Glomerular visceral epithelial cell (primary cell): Measurements from ENCODE around the gene ADGRG1.

Experiments
- DNase-seq: peaks from one replicate; pipeline ENCODE4 v3.0.0-alpha.2; 2016; ENCODE audit errors: extremely low spot score

ADGRG1 gene

DNA sequence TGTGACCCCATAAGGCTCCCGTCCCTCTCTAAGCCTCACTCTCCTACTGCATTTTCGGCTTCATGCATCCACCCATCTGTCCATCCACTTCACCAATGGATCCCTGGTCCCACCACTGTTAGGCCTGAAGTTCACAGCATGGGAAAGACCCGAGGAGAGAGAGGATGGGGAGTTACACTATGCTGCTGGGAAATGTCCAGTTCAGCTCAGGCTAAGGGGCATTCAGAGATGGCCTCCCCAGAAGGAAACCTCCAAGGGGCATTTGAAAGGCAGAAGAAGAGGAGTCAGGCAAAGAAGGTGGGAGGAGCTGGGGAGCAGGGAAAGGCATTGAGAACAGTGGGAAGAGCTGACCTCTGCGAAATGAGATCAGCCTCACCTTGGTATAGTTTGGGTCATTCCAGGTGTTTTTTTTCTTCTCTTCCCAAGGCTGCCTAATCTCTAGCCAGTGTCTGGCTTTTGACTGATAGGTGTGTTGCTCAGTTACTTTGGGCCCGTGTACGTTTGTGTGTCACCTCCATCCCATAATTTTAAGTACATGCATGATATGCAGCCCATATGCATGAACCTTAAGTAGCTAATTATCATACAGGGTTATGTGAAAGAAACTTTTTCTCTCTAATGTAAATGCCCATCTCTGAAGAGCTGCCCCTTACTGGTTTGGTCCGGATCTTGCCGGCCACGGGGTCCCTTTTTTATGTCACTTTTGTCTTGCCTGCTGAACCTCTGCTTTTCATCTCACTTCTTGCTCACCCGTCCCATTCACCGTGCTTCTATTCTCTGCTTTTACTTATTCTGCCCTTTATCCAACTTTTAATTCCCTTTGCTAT, 54.6 kb downstream of the ADGRG1 start:
- no peak for DNase-seq

DNA sequence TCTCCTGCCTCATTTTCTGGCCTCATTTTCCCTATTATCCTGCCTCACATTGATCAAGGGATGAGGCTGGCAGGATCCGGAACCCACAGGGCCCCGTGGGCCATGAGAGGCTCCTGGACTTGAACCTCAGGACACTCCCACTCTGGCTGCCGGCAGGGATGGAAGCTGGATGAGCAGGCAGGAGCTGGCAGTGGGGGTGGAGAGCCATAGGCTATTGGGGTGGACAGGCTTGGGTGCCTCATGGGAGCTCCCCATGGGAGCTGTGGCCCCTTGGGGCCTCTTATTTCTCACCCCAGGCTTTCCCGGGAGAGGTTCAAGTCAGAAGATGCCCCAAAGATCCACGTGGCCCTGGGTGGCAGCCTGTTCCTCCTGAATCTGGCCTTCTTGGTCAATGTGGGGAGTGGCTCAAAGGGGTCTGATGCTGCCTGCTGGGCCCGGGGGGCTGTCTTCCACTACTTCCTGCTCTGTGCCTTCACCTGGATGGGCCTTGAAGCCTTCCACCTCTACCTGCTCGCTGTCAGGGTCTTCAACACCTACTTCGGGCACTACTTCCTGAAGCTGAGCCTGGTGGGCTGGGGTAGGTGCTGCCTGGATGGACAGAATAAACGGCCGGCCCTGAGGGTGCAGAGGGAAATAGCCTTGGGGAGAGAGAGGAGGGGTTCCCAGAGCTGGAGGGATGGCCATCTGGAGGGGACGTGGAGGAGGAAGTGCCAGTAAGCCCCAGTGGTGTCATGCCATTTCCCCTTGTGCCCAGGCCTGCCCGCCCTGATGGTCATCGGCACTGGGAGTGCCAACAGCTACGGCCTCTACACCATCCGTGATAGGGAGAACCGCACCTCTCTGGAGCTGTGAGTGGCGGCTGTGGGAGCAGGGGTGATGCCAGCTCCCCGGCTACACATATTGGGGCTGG, 55.5 kb downstream of the ADGRG1 start:
- DNase-seq, result no peak

DNA sequence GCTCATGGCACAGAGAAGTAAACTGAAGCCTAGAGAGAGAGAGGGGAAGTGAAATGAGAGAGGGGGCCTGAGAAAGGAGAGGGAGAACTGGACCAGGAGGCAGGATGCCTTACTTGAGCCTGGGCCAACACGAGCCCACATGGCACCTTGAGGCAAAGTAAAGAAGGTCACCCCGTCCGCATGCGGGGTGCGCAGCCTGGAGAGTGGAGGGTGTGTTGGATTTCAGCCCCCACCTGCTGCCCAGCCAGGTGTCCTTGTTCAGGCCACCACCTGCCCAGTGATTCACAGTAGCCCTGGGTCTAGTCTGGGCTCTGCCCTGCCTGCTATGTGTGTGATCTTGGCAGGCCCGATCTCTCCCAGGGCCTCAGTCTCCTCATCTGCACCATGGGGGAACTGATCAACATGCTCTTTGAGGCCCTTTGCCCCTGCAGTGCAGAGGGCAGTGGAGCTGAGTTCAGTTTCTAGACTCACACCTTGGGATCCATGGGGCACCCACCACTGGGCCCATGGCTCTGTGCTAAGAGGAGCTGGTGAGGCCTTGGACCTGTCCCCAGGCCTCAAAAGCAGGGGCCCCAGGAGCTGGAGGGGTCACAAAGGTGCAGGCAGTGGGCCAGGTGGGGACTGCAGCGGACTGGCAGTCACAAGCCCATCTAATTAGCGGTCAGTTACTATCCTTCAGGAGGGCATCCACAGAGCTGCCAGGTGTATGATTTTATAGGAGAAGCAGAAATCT, 56.4 kb downstream of the ADGRG1 start:
- no peak for DNase-seq

DNA sequence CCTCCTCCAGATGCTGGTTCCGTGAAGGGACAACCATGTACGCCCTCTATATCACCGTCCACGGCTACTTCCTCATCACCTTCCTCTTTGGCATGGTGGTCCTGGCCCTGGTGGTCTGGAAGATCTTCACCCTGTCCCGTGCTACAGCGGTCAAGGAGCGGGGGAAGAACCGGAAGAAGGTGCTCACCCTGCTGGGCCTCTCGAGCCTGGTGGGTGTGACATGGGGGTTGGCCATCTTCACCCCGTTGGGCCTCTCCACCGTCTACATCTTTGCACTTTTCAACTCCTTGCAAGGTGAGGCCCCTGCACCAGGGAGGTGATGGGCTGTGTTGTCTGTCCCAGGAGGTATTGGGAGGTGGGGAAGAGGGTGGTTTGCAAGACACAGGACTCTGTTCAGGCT, 57.2 kb downstream of the ADGRG1 start:
- no peak for DNase-seq

DNA sequence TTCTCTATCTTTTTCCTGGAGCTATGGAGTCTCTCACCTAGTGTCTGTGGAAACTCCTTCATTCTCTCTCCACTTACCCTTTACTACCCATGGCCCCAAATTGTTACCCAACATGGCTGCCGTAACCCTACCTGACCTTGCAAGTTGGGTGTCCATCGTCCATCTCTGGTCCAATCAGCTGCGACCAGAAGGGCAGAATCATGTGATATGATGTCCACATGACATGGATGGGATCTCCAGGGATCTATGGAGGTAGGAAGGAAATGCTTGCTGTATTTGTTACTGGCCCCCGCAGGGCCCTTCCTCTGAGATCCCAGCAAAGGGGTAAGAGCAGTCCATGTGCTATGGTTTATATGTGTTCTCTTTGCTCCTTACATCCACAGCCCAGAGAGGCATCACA, 58.1 kb downstream of the ADGRG1 start:
- no peak for DNase-seq

DNA sequence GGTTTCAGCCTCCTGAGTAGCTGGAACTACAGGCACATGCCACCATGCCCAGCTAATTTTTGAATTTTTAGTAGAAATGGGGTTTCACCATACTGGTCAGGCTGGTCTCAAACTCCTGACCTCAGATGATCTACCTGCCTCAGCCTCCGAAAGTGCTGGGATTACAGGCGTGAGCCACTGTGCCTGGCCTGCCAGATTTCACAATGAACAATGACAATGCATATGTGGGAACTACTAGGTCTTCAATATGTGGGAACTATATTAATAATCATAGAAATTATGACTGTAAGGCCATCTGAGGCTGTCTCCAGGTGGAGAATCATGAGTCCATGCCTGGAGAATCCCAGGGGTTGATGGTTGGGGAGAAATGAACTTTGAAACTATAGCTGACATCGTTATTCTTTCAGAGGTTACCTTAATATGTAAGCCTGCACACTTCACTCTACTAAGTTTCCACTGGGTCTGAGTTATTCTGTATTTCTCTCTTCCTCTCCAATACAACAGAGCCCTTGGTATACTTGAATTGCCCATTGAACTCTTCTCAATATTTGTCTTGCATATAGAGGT, 59.0 kb downstream of the ADGRG1 start:
- DNase-seq, result no peak

DNA sequence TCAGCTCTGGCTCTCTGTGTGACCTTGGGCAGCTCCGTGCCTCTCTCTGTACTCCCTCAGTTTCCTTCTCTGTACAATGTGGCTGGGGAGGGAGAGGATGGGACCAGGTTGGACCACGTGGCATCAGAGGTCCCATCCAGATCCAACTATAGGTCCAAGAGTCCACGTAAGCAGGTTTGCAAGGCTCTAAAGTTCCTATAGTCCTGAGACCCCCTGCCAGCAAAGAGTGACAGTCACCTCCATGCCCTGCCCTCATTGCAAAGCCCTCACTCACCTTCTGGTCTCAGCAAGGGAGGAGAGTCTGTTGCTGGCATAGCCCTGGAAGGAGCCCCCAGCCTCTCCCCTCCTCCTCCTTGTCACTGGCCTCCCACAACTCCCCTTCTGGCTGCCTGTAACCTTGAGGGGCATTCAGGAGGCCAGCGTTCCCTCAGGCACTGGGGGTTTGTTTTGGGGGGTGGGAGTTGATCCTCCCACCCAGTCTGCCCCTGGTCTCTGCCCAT, 60.1 kb downstream of the ADGRG1 start:
- DNase-seq, result no peak

DNA sequence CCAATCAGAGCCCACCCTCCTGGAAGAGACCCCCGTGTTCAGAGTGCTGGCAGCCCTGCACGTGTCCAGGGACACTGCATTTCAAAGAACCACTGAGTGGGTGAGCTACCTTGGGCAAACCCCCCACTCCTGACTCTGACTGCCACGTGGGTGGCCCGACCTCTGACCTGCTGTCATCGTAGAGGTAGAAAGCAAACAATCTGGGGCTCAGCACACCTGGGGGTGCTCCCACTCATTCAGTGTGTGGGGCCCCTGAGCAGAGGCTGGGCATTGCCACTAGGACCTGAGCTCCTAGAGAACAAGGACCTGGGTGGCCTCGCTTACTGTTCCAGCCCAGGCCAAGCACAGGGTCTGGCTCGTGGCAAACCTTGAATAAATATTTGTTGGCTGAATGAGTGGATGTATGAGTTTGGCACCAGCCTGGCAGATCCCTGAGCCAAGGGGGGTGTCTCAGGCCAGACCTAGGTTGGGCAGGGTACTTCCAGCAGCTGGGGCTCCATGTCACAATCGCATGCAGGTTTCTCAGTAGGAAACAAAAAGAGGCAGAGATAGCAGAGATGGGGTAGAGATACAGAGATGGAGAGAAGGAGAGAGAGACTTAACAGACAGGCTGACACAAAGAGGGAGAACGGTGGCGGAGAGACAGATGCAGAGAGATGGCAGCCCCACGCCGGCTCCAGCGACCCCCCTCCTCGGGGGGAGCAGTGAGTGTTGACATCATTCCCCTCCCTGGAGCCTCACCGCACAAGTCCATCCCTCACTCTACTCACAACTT, 60.7 kb downstream of the ADGRG1 start:
- no peak for DNase-seq

DNA sequence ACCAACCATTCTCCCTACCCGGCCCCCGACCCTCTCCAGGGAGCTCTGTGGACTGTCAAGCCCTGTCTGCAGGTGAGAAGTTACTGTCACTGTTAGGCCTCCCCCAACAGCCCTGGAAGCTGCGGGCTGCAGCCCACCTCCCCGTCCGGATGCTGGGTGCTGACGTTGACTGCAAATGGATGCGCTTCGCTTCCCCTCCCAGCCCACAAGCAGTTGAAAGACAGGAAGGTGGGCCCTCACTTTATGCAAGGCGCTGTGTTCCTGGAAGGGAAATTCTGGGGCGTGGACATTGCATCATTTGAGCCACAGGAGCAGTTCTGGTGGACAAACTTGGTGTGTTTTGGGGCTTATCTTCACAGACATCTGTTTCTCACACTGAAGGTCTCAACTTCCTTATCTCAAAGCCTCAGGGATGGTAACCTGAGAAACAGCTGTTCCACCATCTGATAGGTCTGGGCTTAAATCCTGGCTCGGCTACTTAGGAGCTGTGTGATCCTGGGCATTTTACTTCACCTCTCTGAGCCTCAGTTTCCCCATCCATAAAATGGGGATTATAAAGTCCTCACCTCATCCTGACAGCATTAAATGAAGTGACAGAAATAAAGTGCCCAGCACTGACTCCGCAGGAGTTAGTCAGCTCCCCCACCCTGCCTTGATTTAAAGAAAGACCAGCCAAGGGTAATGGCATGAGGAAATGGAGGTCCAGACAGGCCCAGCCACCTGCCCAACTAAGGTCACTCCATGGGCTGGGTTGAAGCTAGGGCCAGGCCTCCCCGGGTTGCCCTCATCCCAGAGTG, 61.5 kb downstream of the ADGRG1 start:
- no peak for DNase-seq

DNA sequence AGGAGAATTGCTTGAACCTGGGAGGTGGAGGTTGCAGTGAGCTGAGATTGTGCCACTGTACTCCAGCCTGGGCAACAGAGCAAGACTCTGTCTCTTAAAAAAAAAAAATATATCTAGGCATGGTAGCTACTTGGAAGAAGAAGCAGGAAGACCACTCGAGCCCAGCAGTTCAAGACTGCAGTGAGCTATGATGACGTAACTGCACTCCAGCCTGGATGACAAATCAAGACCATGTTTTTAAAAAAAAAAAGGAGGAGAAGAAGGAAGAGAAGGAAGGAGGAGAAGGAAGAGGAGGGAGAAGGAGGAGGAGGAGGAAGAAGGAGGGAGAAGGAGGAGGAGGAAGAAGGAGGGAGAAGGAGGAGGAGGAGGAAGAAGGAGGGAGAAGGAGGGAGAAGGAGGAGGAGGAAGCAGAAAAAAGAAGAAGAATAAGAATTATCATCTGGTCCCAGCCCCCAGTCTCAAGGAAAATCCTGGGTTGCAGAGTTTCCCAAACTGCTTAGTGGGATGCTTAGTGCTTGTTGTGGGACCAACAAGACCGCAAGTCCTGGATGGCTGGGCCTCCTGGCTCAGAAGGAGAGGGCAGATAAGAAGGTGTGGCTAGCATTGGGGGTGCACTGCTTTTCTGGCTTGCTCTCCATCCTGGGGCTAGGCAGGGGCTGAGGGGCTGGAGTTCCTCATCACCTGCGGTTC, 62.5 kb downstream of the ADGRG1 start:
- no peak for DNase-seq

DNA sequence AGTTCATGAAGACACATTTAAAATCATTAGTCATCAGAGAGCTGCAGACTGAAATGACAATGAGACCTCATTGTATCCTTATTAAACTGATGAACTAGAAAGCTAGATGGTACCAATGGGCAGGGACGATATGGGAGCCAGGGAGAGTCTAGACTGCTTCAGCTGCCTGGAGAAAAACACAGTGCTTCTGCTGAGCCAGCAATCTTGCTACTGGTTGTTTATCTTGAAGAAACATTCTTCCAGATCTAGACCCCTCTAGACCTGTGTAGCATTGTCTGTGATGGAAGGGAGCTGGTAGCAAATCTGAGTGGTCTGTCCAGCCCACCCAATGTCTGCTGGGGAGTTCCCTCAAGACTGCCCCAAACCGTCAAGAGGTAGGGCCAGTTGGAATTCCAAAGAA, 64.2 kb downstream of the ADGRG1 start:
- no peak for DNase-seq

DNA sequence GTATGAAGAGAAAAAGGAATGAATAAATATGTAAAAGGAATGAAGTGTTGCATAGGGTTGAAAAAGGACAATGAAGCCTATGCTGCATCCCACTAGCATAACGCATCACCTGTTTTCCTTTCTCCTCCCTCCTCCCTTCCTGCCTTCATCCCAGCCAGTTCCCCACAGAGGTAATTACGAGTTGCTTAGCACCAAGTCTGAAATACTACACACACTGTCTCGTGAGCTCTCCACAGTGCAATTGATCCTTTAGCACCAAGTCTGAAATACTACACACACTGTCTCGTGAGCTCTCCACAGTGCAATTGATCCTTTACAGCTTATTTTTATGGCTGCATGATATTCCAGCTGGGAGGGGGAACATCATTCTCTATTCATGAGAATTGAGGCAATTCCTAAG, 65.1 kb downstream of the ADGRG1 start:
- DNase-seq, result no peak

DNA sequence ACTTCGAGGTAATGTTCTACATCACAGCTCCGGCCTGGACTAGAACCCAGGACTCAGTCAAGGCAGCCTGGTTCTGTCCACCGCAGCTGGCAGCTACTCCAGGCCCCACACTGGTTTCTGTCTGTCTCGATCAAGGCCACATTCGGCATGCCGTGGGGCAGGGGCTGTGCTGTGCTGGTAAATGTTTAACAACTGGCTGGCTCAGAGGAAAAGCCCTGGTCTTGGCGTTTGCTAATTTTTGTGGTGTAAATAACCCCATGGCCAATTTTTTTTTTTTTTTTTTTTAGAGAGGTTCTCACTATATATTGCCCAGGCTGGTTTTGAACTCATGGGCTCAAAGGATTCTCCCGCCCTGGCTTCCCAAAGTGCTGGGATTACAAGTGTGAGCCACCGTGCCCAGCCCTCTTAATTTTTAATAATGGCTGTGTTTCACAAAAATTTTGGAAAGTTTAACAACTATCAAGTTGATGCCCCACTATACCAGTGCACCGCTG, 65.8 kb downstream of the ADGRG1 start:
- DNase-seq, result no peak

DNA sequence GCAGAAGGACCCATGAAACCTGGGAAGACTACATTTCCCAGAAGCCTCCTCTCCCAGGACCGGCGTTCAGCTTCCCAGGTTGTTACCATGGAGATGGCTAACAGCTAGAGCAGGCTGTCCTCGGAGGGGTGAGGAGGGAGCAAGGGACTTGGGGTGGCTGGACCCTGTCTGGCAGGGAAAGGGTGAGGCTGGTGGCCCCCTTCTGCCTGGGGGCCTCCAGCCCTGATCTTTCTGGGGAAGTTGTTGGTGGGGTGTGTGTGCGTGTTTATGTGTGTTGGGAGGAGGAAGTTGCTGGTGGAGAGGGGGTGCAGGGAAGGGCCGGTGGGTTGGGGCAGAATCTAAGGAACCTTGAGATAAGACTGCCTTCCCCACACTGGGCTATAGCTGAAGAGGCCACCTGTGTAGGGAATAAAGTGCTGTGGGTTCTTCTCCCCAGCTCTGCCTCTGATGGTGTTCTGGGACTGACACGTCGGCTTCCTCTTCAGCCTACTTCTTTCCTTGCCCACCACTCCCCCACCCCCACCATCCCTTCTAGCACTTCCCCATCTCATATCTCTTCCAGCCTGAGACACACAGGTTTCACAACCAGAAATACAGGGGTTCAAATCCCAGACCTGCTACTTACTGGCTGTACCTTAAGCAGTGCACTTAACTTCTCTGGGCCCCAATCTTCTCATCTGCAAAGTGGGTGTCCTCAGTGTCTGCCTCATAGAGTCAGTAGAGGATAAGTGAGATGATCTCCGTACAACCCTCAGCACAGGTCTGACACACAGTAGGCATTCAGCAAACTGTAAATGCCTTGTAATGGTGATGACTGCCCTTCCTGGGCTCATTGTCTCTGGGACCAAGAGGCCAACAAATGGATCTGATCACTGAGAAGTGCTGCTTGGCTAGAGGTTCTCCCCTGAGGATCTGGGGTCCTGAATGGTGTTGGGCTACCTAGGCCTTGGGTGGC, 66.6 kb downstream of the ADGRG1 start, which contains the start of gene DRC7:
Gene DRC7, plus strand, starts transcription at position 82 of the 955 bp plus-strand sequence. CDS start 3,144 bp downstream, outside the sequence.
- DNase-seq, result peak; percentile 34

DNA sequence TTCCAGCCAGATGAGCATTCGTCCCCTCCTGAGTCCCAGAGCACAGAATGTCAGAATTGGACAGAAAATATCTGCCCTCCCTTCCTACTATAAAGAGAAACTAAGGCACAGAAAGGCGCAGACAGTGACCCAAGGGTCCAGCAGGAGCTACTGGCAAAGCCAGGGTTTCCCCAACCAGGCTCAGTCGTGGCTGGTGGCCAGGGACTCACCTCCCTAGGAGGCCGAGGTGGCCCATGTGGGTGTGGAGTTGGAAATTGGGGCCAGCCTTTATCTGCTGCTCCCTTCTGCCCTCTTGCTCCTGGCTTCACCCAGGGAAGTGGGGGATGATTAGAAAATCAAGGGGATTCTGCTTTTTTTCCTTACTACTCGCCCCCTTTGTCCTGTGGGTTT, 67.2 kb downstream of the ADGRG1 start:
- DNase-seq, result no peak

DNA sequence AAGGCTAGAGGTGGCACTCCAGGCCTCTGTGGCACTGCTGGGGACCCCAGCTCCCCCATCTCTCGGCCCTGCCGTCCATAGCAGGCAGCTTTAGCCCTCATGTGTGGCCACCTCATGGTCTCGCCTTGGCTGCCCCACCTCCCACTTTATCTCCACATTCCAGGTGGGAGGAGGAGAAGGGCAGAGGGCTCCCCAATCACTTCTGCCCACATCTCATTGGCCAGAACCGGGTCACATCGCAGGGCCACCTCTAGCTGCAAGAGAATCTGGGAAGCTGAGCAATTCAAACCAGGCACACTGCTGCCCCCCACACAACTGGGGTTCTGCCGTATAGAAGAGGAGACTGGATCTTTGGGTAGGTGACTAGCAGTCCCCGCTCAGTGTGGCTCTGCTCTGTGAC, 67.8 kb downstream of the ADGRG1 start:
- DNase-seq, result no peak

DNA sequence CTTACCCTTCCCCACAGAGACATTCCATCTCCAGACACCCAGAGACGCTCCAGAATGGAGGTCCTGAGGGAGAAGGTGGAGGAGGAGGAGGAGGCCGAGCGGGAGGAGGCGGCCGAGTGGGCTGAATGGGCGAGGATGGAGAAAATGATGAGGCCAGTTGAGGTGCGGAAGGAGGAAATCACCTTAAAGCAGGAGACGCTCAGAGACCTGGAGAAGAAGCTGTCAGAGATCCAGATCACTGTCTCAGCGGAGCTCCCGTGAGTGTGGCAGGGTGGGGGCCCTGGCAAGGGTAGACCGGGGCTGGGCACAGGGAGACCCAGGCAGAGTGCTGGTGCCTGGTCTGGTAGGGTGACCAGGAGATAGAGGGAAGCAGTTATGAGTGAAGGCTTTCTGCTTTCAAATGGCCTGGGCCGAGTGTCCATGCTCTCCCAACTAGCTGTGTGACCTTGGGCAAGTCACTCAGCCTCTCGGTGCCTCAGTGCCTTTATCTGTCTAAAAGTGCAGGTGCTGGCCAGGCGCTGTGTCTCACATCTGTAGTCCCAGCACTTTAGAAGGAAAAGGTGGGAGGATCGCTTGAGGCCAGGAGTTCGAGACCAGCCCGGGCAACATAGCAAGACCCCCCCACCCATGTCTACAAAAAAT, 69.6 kb downstream of the ADGRG1 start:
- DNase-seq, result no peak
